HCEC 1CT (cell line): Measurements from ENCODE around the gene LRRC74B.
A peak's percentile ranks its signal among the peaks of the same experiment; 100 is the strongest.
"Not testable (repeated sequence)": the region's sequence is repeated elsewhere in the genome, so short reads cannot be mapped to it uniquely, and the experiment has no call there.

Experiments
- DNase-seq: peaks from one replicate; pipeline ENCODE4 v3.0.0-alpha.2; 2017

Gene LRRC74B

GRCh38 chr22:21077884-21078508, 32.2 kb downstream of the LRRC74B start:
- DNase-seq: no peak

GRCh38 chr22:21078916-21079315, 33.2 kb downstream of the LRRC74B start:
- DNase-seq: no peak

- DNase-seq: no peak
Measured at GRCh38 chr22:21079493-21079892, 33.7 kb downstream of the LRRC74B start.

GRCh38 chr22:21080435-21081137, 34.8 kb downstream of the LRRC74B start:
- DNase-seq: no peak

GRCh38 chr22:21082248-21082647, 36.5 kb downstream of the LRRC74B start:
- DNase-seq: no peak

- DNase-seq: no peak
Measured at GRCh38 chr22:21087119-21087518, 41.4 kb downstream of the LRRC74B start.

- not testable (repeated sequence) for DNase-seq
Measured at GRCh38 chr22:21087926-21088325, 42.2 kb downstream of the LRRC74B start.

GRCh38 chr22:21091220-21091619, 45.5 kb downstream of the LRRC74B start:
- DNase-seq: not testable (repeated sequence)

GRCh38 chr22:21092797-21093554, 47.2 kb downstream of the LRRC74B start:
- no peak for DNase-seq

GRCh38 chr22:21093555-21094137, 47.9 kb downstream of the LRRC74B start:
- DNase-seq: not testable (repeated sequence)

- DNase-seq: no peak
Measured at GRCh38 chr22:21094911-21095772, 49.4 kb downstream of the LRRC74B start.

GRCh38 chr22:21095773-21096107, 50.0 kb downstream of the LRRC74B start:
- DNase-seq: no peak

GRCh38 chr22:21096878-21097277, 51.1 kb downstream of the LRRC74B start:
- not testable (repeated sequence) for DNase-seq

GRCh38 chr22:21098099-21098671, 52.4 kb downstream of the LRRC74B start:
- DNase-seq: no peak

GRCh38 chr22:21099578-21099977, 53.8 kb downstream of the LRRC74B start:
- DNase-seq: no peak

GRCh38 chr22:21100149-21101032, 54.6 kb downstream of the LRRC74B start:
- peak; percentile 17 for DNase-seq

GRCh38 chr22:21101877-21102638, 56.3 kb downstream of the LRRC74B start:
- DNase-seq: no peak

- DNase-seq: peak; percentile 74
Measured at GRCh38 chr22:21102659-21103267, 57.0 kb downstream of the LRRC74B start.

GRCh38 chr22:21103633-21104032, 57.9 kb downstream of the LRRC74B start:
- DNase-seq: no peak

GRCh38 chr22:21104126-21104691, 58.5 kb downstream of the LRRC74B start:
- DNase-seq: no peak
